Ureter (tissue), 1 donor: ENCODE data around the gene HTT-AS. TPM values are rescaled to one million over a fixed set of nuclear protein-coding genes. Genes with fewer than 3 reads are reported as not detected.

Experiments used
- DNase-seq: peaks from one replicate; pipeline ENCODE4 v3.0.0-alpha.2; 2020; ENCODE audit warnings: low spot score
- total RNA-seq: library from RNA; stranded (reverse); gene quantifications from one replicate; pipeline ENCODE4 v1.2.4, GENCODE V29; 2023
- donor health status: DM: yes; HTN: yes; CAD: no.

Gene HTT-AS
- total RNA-seq, 1 donor from 2014 or later, result not detected

GRCh38 chr4:3030566-3031356, 43.6 kb downstream of the HTT-AS start:
- DNase-seq, result no peak

- no peak for DNase-seq
Measured at GRCh38 chr4:3029464-3029863, 44.9 kb downstream of the HTT-AS start.

- no peak for DNase-seq
Measured at GRCh38 chr4:3026540-3026939, 47.8 kb downstream of the HTT-AS start.

GRCh38 chr4:3025881-3026280, 48.5 kb downstream of the HTT-AS start:
- no peak for DNase-seq

- no peak for DNase-seq
Measured at GRCh38 chr4:3022651-3023050, 51.7 kb downstream of the HTT-AS start.

- no peak for DNase-seq
Measured at GRCh38 chr4:3022112-3022511, 52.2 kb downstream of the HTT-AS start.

GRCh38 chr4:3021627-3022026, 52.7 kb downstream of the HTT-AS start:
- no peak for DNase-seq

GRCh38 chr4:3021127-3021526, 53.2 kb downstream of the HTT-AS start:
- no peak for DNase-seq

GRCh38 chr4:3019145-3019846, 55.0 kb downstream of the HTT-AS start:
- no peak for DNase-seq

GRCh38 chr4:3017504-3017903, 56.8 kb downstream of the HTT-AS start:
- DNase-seq, result no peak

GRCh38 chr4:3016961-3017360, 57.4 kb downstream of the HTT-AS start:
- DNase-seq, result no peak

GRCh38 chr4:3013839-3014350, 60.4 kb downstream of the HTT-AS start:
- DNase-seq, result no peak

Other genes with a start within 250 kb of the HTT-AS start
- gene ADD1, start 230.7 kb downstream of the HTT-AS start, total RNA-seq, result 416 TPM
- 43.0 TPM for gene NOP14, start 111.1 kb downstream of the HTT-AS start, total RNA-seq
- 4.3 TPM for gene GRK4, start 111.0 kb downstream of the HTT-AS start, total RNA-seq
- gene HTT, start 143 bp upstream of the HTT-AS start, total RNA-seq, result 109 TPM
- gene MSANTD1, start 174.6 kb upstream of the HTT-AS start, total RNA-seq, result 1.7 TPM
- gene RGS12, start 218.5 kb upstream of the HTT-AS start, total RNA-seq, result 50.8 TPM